ENCODE data around the gene MCTP1.

GRCh38 chr5:94903726-94904125 is 381.2 kb downstream of the MCTP1 start:
- TF ChIP-seq EZH2 (IDR thresholded peaks at IDR 0.05; ENCODE audit: borderline replicate concordance, low read depth, low read length, poor library complexity, severe bottlenecking) (no peak), CTCF (conservative IDR thresholded peaks at IDR 0.05; ENCODE audit: low read depth, low read length) (no peak)
